PC-3 (cell line): ENCODE results near the gene CFD. TPM values are rescaled to one million over a fixed set of nuclear protein-coding genes. Genes with fewer than 3 reads are reported as not detected.

ENCODE experiments used
- ATAC-seq: fragments of 200-7000 bp; cut with Tn5 transposase; 2 replicates; pipeline ENCODE4 v1.9.1; 2020; ENCODE audit warnings: mild to moderate bottlenecking, moderate library complexity
- BruUV-seq: library from RNA; stranded (reverse); fragments of 400-500 nt; replicated peaks from 2 replicates; lab custom pipeline; 2021; lab: Mats Ljungman, UMichigan
- CTCF ChIA-PET: fragments of 300-600 bp; sonication (Branson Sonifier 250); formaldehyde crosslinking; loops from one replicate; lab custom pipeline; 2022; ENCODE audit warnings: antibody characterized with exemption; lab: Charles Lee
- POLR2A ChIA-PET: fragments of 300-600 bp; sonication (Branson Sonifier 250); formaldehyde crosslinking; loops from one replicate; lab custom pipeline; 2022; ENCODE audit warnings: antibody characterized with exemption; ENCODE audit not compliant: unreplicated experiment; lab: Charles Lee
- DNase-seq: peaks from one replicate; pipeline ENCODE4 v3.0.0-alpha.2; 2015
- H2AFZ ChIP-seq: fragments of 300-600 bp; sonication (generic); 2 replicates; pipeline ENCODE4 v1.6.0; 2016; ENCODE audit warnings: antibody characterized with exemption, low read length
- H3F3A ChIP-seq: fragments of 300-600 bp; sonication (generic); one replicate; pipeline ENCODE4 v1.6.0; 2017; ENCODE audit warnings: antibody characterized with exemption, low read length, control low read depth, mild to moderate bottlenecking; ENCODE audit not compliant: unreplicated experiment
- H3K27ac ChIP-seq: fragments of 300-600 bp; sonication (generic); 2 replicates; pipeline ENCODE4 v1.5.1; 2016; ENCODE audit warnings: mild to moderate bottlenecking, low read length
- H3K27me3 ChIP-seq: fragments of 300-600 bp; sonication (generic); 2 replicates; pipeline ENCODE4 v1.6.1; 2016; ENCODE audit warnings: low read length, mixed read lengths
- H3K36me3 ChIP-seq: fragments of 300-600 bp; sonication (generic); 2 replicates; pipeline ENCODE4 v1.6.1; 2016; ENCODE audit warnings: low read depth, mixed run types, low read length, mixed read lengths
- H3K4me1 ChIP-seq: fragments of 300-600 bp; sonication (generic); 2 replicates; pipeline ENCODE4 v1.5.1; 2016; ENCODE audit warnings: low read length; ENCODE audit not compliant: insufficient read depth
- H3K4me2 ChIP-seq: fragments of 300-600 bp; sonication (generic); 2 replicates; pipeline ENCODE4 v1.6.0; 2016; ENCODE audit warnings: low read length
- H3K4me3 ChIP-seq: fragments of 300-600 bp; sonication (generic); 2 replicates; pipeline ENCODE4 v1.5.1; 2016; ENCODE audit warnings: mild to moderate bottlenecking, low read length, mixed read lengths
- H3K79me2 ChIP-seq: fragments of 300-600 bp; sonication (generic); 2 replicates; pipeline ENCODE4 v1.6.1; 2017; ENCODE audit warnings: low read length, mixed read lengths
- H3K9ac ChIP-seq: fragments of 300-600 bp; sonication (generic); 2 replicates; pipeline ENCODE4 v1.6.0; 2016; ENCODE audit warnings: mild to moderate bottlenecking, low read length
- H3K9me2 ChIP-seq: fragments of 300-600 bp; sonication (generic); replicated peaks from 2 replicates; pipeline ENCODE4 v1.6.1; 2016; ENCODE audit warnings: mixed run types, low read length, mixed read lengths
- H3K9me3 ChIP-seq: fragments of 300-600 bp; sonication (generic); 2 replicates; pipeline ENCODE4 v1.6.1; 2016; ENCODE audit warnings: low read length, mixed read lengths
- H4K20me1 ChIP-seq: fragments of 300-600 bp; sonication (generic); 2 replicates; pipeline ENCODE4 v1.6.1; 2016; ENCODE audit warnings: low read length, mixed read lengths
- CTCF ChIP-seq: fragments of 300-600 bp; sonication (generic); conservative IDR thresholded peaks from 2 replicates; pipeline ENCODE4 v1.5.1; 2017; ENCODE audit warnings: antibody characterized with exemption, low read depth, mild to moderate bottlenecking, low read length
- EZH2 ChIP-seq: fragments of 300-600 bp; sonication (generic); IDR thresholded peaks from one replicate; pipeline ENCODE4 v1.6.1; 2017; ENCODE audit warnings: antibody characterized with exemption, mild to moderate bottlenecking, low read length; ENCODE audit not compliant: unreplicated experiment
- EZH2phosphoT487 ChIP-seq: fragments of 300-600 bp; sonication (generic); IDR thresholded peaks from 2 replicates; pipeline ENCODE4 v1.6.1; 2018; ENCODE audit warnings: mild to moderate bottlenecking, antibody characterized with exemption, low read length, borderline replicate concordance
- intact Hi-C: fragments of 100-400 bp; cut with micrococcal nuclease; formaldehyde crosslinking; loops from 2 replicates; pipeline ENCODE4 v1.9.0; 2023
- total RNA-seq: library from RNA; depleted of rRNA; stranded (reverse); fragments of >200 nt; gene quantifications from 2 replicates; pipeline ENCODE4 v1.2.3, GENCODE V29; 2014

CFD gene
- total RNA-seq, 1 experiment from 2014 or later, result 22.4 TPM

DNA sequence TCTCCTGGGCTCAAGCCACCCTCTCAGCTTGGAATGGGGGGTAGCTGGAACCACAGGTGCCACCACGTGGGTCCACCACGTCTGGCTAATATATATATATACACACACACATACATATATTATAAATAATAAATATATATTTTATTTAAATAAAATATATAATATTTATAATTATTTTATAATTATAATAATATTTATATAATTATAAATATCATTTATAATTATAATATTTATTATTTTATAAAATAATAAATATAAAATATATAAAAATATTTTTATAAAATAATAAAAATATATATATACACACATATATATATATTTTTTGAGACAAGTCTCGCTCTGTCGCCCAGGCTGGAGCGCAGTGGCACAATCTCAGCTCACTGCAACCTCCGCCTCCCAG, 4.9 kb upstream of the CFD start:
- Histone ChIP-seq H3K9me3 (no peaks in the 10 kb centered on the region), H4K20me1 (no peaks in the 10 kb centered on the region), H3K4me1 (no peaks in the 10 kb centered on the region), H3F3A (no peaks in the 10 kb centered on the region), H3K4me3 (no peak overlapping the region), H3K27ac (no peak overlapping the region), H3K27me3 (no peaks in the 10 kb centered on the region), H3K4me2 (no peak overlapping the region), H3K36me3 (no peaks in the 10 kb centered on the region), H3K9me2 (no peaks in the 10 kb centered on the region), H3K9ac (no peak overlapping the region), H3K79me2 (no peaks in the 10 kb centered on the region), H2AFZ (no peak overlapping the region)
- DNase-seq (no peak), ATAC-seq (no peak)
- BruUV-seq, result no TSS peak
- intact Hi-C loops, result no loop called here
- CTCF ChIA-PET, result no interaction called here
- POLR2A ChIA-PET, result no interaction called here
- TF ChIP-seq EZH2 (no peak), CTCF (no peak)

- no peak for TF ChIP-seq EZH2
- TF ChIP-seq EZH2phosphoT487, result no peak
- TF ChIP-seq CTCF, result no peak
- no peaks in the 10 kb centered on the region for H3K27me3 ChIP-seq
- intact Hi-C loops, result no loop called here
- no peak for DNase-seq
- no peak overlapping the region for H3K4me3 ChIP-seq
- no peak overlapping the region for H2AFZ ChIP-seq
- H3K79me2 ChIP-seq, result no peaks in the 10 kb centered on the region
- H3K9me2 ChIP-seq, result no peaks in the 10 kb centered on the region
- H3K27ac ChIP-seq, result no peak overlapping the region
- CTCF ChIA-PET, result no interaction called here
- no peak for ATAC-seq
- POLR2A ChIA-PET, result no interaction called here
- no peaks in the 10 kb centered on the region for H3K9me3 ChIP-seq
- no peaks in the 10 kb centered on the region for H3K36me3 ChIP-seq
- H3K4me1 ChIP-seq, result no peaks in the 10 kb centered on the region
- H3K9ac ChIP-seq, result no peak overlapping the region
- H3K4me2 ChIP-seq, result no peak overlapping the region
- BruUV-seq, result no TSS peak
- no peaks in the 10 kb centered on the region for H3F3A ChIP-seq
- H4K20me1 ChIP-seq, result no peaks in the 10 kb centered on the region
Measured at GRCh38 chr19:855142-855541, 4.3 kb upstream of the CFD start.

GRCh38 chr19:855566-856120, 3.8 kb upstream of the CFD start:
- CTCF ChIA-PET, result no interaction called here

More at GRCh38 chr19:855566-856120, 3.8 kb upstream of the CFD start:
- H3K27ac ChIP-seq, result no peak overlapping the region
- DNase-seq (no peak), ATAC-seq (no peak)
- H3K27me3 ChIP-seq, result no peaks in the 10 kb centered on the region
- no peaks in the 10 kb centered on the region for H3K4me1 ChIP-seq
- TF ChIP-seq EZH2, result no peak
- TF ChIP-seq EZH2phosphoT487, result no peak
- no peak for TF ChIP-seq CTCF
- no peak overlapping the region for H3K9ac ChIP-seq
- no peak overlapping the region for H3K4me3 ChIP-seq
- no TSS peak for BruUV-seq
- no peaks in the 10 kb centered on the region for H3K9me3 ChIP-seq
- H3K36me3 ChIP-seq, result no peaks in the 10 kb centered on the region
- no peaks in the 10 kb centered on the region for H4K20me1 ChIP-seq
- H3K4me2 ChIP-seq, result no peak overlapping the region
- H2AFZ ChIP-seq, result no peak overlapping the region
- no peaks in the 10 kb centered on the region for H3K9me2 ChIP-seq
- intact Hi-C loops, result no loop called here
- H3K79me2 ChIP-seq, result no peaks in the 10 kb centered on the region
- POLR2A ChIA-PET, result no interaction called here
- no peaks in the 10 kb centered on the region for H3F3A ChIP-seq
